A549 treated with CORT108297 at 1 μM for 4 hours (cell line): ENCODE measurements around the gene STBD1. TPM values are rescaled to one million over a fixed set of nuclear protein-coding genes. Genes with fewer than 3 reads are reported as not detected.

Experiments
- total RNA-seq: library from RNA; stranded (reverse); fragments of 200-300 nt; extraction: Qiagen RNA extraction; gene quantifications from 5 replicates; pipeline ENCODE4 v1.2.3, GENCODE V29; 2022

STBD1 gene
- total RNA-seq: 8.0 to 9.6 TPM (median 8.6 TPM) in 5 replicates

DNA sequence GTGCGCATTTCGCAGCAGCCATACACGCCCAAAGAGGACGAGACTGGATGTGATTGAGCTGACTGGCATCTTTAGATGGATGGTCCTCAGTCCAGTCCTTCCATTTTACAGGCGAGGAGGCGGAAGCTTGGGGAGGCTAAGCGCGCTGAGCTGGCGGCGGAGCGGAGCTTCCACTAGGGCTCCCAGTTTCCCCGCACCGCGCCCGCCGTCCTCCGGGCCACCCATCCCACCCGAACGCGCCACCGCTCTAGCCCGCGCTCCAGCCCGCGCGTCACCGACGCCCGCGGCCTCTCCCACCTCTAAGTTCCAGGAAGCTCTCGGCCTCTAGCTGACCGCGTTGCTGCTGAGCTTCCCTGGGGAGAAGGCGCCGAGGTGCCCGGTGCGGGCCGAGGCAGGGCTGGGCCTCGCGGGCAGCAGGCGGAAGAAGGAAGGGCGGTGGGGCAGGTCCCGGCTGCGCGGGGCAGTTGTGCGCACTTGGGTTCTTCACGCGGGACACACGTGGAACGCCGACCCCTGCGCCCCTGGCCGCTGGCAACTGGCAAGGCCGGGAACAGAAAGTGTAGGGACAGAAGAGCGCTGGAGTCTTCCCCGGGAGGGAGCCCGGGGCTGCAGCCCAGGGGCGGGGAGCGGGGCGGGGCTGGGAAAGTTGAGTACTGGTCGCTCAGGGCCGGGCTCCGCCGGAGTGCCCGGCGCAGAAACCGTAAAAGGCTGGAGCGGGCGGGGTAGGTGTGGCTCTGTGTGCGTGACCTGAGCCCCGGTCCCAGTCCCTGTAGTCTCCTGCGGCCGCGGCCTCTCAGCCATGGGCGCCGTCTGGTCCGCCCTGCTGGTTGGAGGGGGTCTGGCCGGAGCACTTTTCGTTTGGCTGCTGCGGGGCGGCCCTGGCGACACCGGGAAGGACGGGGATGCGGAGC, at the start of gene STBD1:
STBD1 (plus strand) TSS at position 763 of the 911 bp plus-strand sequence; CDS start at position 800, 37 bp downstream.

Other genes with a start within 250 kb of the STBD1 start
- not detected in 5 replicates for gene ART3, start 232.0 kb upstream of the STBD1 start, total RNA-seq
- 25.0 to 45.5 TPM (median 26.7 TPM) in 5 replicates for gene NUP54, start 158.3 kb upstream of the STBD1 start, total RNA-seq
- gene SCARB2, start 92.9 kb upstream of the STBD1 start, total RNA-seq: 36.3 to 54.3 TPM (median 52.1 TPM) in 5 replicates
- 0.12 to 0.22 TPM (median 0.18 TPM) in 5 replicates for gene FAM47E, start 55.0 kb upstream of the STBD1 start, total RNA-seq
- not detected in 5 replicates for gene CCDC158, start 114.4 kb downstream of the STBD1 start, total RNA-seq
- 4.5 to 9.2 TPM (median 7.1 TPM) in 5 replicates for gene SHROOM3, start 128.5 kb downstream of the STBD1 start, total RNA-seq